ENCODE measurements around the gene CLPX.

The CLPX gene

DNA sequence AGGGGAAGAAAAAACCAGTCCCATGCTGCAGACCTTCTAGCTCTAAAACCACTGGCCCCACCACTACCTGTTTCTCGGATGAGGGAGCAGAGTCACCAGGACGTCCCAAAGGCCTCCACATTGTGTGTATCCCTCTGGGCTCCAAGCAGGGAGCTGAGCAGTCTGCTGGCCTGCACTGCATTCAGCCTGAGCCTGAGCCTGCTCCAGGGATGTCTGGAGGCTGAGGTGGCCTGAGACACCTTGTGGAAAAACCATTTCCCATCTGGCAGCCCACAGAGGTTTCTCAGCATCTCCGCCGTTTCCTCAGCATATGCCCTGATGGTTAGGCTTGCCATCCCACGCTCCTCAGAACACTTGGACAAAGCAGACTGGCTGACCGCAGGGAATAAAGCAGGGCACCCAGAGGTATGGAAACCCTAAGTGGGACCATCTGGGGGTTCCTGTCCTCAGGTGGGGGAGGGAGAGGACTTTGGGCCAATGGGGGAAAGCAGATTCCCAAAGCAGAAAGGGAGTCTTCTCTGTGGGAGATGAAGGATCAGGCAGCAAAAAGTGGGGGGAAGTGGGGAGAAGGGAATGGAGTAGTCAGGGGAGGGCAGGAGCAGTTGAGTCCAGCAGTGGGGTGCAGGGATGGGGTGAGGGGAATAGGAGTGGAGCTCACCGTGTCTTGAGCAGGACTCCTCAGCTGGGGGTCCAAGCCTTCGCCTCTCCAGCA, 25.8 kb upstream of the CLPX start, which contains the start of gene CILP:
CILP (minus strand) TSS at position 704 of the 712 bp plus-strand sequence. CDS start 1,718 bp downstream, outside the sequence.
- no peak within 1 kb of the TSS for H2AFZ ChIP-seq (ENCODE audit: low read depth, low read length)
- no peaks in the 10 kb centered on the region for H4K20me1 ChIP-seq (ENCODE audit: insufficient read depth, low read length)
- no peaks in the 10 kb centered on the region for H3K9me3 ChIP-seq (ENCODE audit: insufficient read depth, low read length, severe bottlenecking)
- H3K4me2 ChIP-seq (ENCODE audit: insufficient read depth, low read length), result no peak within 1 kb of the TSS
- no peak within 1 kb of the TSS for H3K27ac ChIP-seq (ENCODE audit: low read length)
- H3K36me3 ChIP-seq (ENCODE audit: insufficient read depth, low read length), result no peaks in the 10 kb centered on the region
- H3K4me1 ChIP-seq (ENCODE audit: insufficient read depth, low read length), result no peaks in the 10 kb centered on the region
- no peaks in the 10 kb centered on the region for H3K79me2 ChIP-seq (ENCODE audit: insufficient read depth, low read length)
- no peak for ATAC-seq (ENCODE audit: insufficient read depth, low read depth)
- no peak for TF ChIP-seq EZH2 (IDR thresholded peaks at IDR 0.05; ENCODE audit: borderline replicate concordance, low read depth, low read length, severe bottlenecking)
- TF ChIP-seq, protein P1, sequence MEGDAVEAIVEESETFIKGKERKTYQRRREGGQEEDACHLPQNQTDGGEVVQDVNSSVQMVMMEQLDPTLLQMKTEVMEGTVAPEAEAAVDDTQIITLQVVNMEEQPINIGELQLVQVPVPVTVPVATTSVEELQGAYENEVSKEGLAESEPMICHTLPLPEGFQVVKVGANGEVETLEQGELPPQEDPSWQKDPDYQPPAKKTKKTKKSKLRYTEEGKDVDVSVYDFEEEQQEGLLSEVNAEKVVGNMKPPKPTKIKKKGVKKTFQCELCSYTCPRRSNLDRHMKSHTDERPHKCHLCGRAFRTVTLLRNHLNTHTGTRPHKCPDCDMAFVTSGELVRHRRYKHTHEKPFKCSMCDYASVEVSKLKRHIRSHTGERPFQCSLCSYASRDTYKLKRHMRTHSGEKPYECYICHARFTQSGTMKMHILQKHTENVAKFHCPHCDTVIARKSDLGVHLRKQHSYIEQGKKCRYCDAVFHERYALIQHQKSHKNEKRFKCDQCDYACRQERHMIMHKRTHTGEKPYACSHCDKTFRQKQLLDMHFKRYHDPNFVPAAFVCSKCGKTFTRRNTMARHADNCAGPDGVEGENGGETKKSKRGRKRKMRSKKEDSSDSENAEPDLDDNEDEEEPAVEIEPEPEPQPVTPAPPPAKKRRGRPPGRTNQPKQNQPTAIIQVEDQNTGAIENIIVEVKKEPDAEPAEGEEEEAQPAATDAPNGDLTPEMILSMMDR (IDR thresholded peaks at IDR 0.05; ENCODE audit: borderline replicate concordance, extremely low read depth, low read length, poor library complexity, severe bottlenecking), result no peak
- no peaks in the 10 kb centered on the region for H3K27me3 ChIP-seq (ENCODE audit: insufficient read depth, low read length, poor library complexity)
- no peak within 1 kb of the TSS for H3K9ac ChIP-seq (ENCODE audit: low read depth, low read length)
- no peak for DNase-seq
- H3K4me3 ChIP-seq (ENCODE audit: low read depth in 1 of 2, low read length in 2 of 2), result no peak within 1 kb of the TSS

- ATAC-seq (ENCODE audit: insufficient read depth, low read depth), result no peak
Observed at GRCh38 chr15:65209701-65210643, 24.8 kb upstream of the CLPX start.

DNA sequence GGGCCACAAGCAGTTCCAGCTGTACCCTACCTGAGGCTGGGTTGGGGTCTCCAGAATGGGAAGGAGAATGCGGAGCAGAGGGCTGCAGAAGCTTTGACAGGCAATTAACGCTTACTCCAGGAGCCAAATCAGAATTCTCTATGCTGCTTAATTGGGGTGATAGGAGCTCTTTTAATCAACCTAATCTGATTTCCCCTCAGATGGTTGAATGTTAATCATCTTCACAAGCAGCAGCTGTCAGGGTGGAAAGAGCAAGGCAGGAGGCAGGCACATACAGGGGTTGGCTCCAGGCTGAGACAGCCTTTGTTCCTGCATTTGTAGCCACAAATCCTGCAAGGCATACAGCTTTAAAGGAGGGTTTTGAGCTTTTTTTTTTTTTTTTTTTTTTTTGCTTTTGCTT, 23.5 kb upstream of the CLPX start:
- Histone ChIP-seq H3K4me2 (ENCODE audit: insufficient read depth, low read length) (no peak overlapping the region), H4K20me1 (ENCODE audit: insufficient read depth, low read length) (no peaks in the 10 kb centered on the region), H3K79me2 (ENCODE audit: insufficient read depth, low read length) (no peaks in the 10 kb centered on the region), H3K4me3 (ENCODE audit: low read depth in 1 of 2, low read length in 2 of 2) (no peak overlapping the region), H3K9me3 (ENCODE audit: insufficient read depth, low read length, severe bottlenecking) (no peaks in the 10 kb centered on the region), H3K27ac (ENCODE audit: low read length) (no peak overlapping the region), H3K27me3 (ENCODE audit: insufficient read depth, low read length, poor library complexity) (no peaks in the 10 kb centered on the region), H3K9ac (ENCODE audit: low read depth, low read length) (no peak overlapping the region), H3K36me3 (ENCODE audit: insufficient read depth, low read length) (no peaks in the 10 kb centered on the region), H3K4me1 (ENCODE audit: insufficient read depth, low read length) (no peaks in the 10 kb centered on the region), H2AFZ (ENCODE audit: low read depth, low read length) (no peak overlapping the region)
- ATAC-seq (ENCODE audit: insufficient read depth, low read depth) (no peak), DNase-seq (no peak)
- no peak for TF ChIP-seq EZH2 (IDR thresholded peaks at IDR 0.05; ENCODE audit: borderline replicate concordance, low read depth, low read length, severe bottlenecking)
- TF ChIP-seq, protein P1 (IDR thresholded peaks at IDR 0.05; ENCODE audit: borderline replicate concordance, extremely low read depth, low read length, poor library complexity, severe bottlenecking), result no peak

More at GRCh38 chr15:65209701-65210643, 24.8 kb upstream of the CLPX start:
- H3K4me2 ChIP-seq (ENCODE audit: insufficient read depth, low read length), result no peak overlapping the region
- no peak overlapping the region for H3K27ac ChIP-seq (ENCODE audit: low read length)
- H3K36me3 ChIP-seq (ENCODE audit: insufficient read depth, low read length), result no peaks in the 10 kb centered on the region
- H3K9ac ChIP-seq (ENCODE audit: low read depth, low read length), result no peak overlapping the region
- no peaks in the 10 kb centered on the region for H3K79me2 ChIP-seq (ENCODE audit: insufficient read depth, low read length)
- DNase-seq, result no peak
- H4K20me1 ChIP-seq (ENCODE audit: insufficient read depth, low read length), result no peaks in the 10 kb centered on the region
- no peak overlapping the region for H2AFZ ChIP-seq (ENCODE audit: low read depth, low read length)
- no peaks in the 10 kb centered on the region for H3K4me1 ChIP-seq (ENCODE audit: insufficient read depth, low read length)
- TF ChIP-seq EZH2 (IDR thresholded peaks at IDR 0.05; ENCODE audit: borderline replicate concordance, low read depth, low read length, severe bottlenecking), result no peak
- TF ChIP-seq, protein P1 (IDR thresholded peaks at IDR 0.05; ENCODE audit: borderline replicate concordance, extremely low read depth, low read length, poor library complexity, severe bottlenecking), result no peak
- no peak overlapping the region for H3K4me3 ChIP-seq (ENCODE audit: low read depth in 1 of 2, low read length in 2 of 2)
- no peaks in the 10 kb centered on the region for H3K27me3 ChIP-seq (ENCODE audit: insufficient read depth, low read length, poor library complexity)
- no peaks in the 10 kb centered on the region for H3K9me3 ChIP-seq (ENCODE audit: insufficient read depth, low read length, severe bottlenecking)

Data from DND-41 (cell line).